ENCODE results near the gene KRT78. TPM values are rescaled to one million over a fixed set of nuclear protein-coding genes. Genes with fewer than 3 reads are reported as not detected.

KRT78 gene
- total and polyA plus RNA-seq, 3 experiments from 2014 or later, result not detected

DNA sequence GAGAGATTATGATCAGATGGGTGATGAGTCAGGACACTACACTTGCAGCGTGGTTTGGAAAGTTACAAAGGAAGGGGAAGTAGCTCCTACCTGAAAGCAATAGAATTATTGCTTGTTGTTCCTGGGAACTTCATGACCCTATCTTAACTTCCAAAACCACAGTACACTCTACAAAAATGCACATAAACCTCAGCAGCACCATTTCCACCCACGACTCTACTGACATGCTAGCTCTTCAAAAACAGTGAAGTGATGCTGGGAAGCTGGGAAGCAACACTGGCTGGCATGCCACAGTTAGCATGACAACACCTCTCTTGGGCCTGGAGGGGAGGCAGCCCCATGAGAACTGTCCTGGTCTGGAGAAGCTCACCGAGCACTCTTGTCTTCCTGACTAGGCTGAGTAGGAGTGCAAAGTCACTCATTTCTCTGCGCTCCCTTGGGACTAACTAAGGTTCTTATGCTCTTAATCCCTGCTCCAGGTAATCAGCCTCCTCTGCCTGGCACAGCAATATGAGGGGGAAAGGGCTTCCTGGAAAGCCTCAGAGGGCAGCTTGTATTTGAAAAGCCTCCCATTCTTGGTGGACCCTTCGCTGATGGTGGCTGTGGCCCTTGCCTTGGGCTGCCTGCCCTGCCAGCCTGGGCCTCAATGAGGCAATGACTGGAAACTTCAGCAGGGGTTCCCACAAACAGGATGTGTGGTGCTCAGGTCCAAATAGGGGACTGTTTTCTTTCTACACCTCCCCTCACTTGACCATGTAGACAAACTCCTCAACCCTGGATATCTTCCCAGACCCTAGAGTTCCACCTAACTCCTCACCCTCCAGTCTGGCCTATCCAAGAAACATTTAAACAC is 54.1 kb downstream of the KRT78 start:
- no peak overlapping the region for H3K27ac Mint-ChIP-seq
- H3K4me1 ChIP-seq (ENCODE audit: insufficient read depth, low read length), result no peaks in the 10 kb centered on the region
- H3K27ac ChIP-seq (ENCODE audit: low read depth, low read length), result no peak overlapping the region
- H3K4me1 Mint-ChIP-seq, result peaks cover 0 to 6% (median 0%) of the 10 kb centered on the region in 3 donors
- H3K36me3 Mint-ChIP-seq, result peaks cover 0 to 3% (median 0%) of the 10 kb centered on the region in 3 donors
- H3K9me3 Mint-ChIP-seq, result peaks cover 0 to 1% (median 0%) of the 10 kb centered on the region in 5 donors
- DNase-seq, result no peak
- ChIA-PET CTCF (no interaction called here), POLR2A (no interaction called here)
- H3K36me3 ChIP-seq (ENCODE audit: insufficient read depth, low read length), result no peaks in the 10 kb centered on the region
- H3K4me3 Mint-ChIP-seq, result no peak overlapping the region
- H3K4me3 ChIP-seq (ENCODE audit: low read length), result no peak overlapping the region
- H3K9me3 ChIP-seq (ENCODE audit: low read length), result no peaks in the 10 kb centered on the region
- peaks cover 8% of the 10 kb centered on the region for H3K27me3 ChIP-seq (ENCODE audit: insufficient read depth, low read length, poor library complexity, severe bottlenecking)
- H3K27me3 Mint-ChIP-seq, result peaks cover 10 to 32% of the 10 kb centered on the region in 2 donors

DNA sequence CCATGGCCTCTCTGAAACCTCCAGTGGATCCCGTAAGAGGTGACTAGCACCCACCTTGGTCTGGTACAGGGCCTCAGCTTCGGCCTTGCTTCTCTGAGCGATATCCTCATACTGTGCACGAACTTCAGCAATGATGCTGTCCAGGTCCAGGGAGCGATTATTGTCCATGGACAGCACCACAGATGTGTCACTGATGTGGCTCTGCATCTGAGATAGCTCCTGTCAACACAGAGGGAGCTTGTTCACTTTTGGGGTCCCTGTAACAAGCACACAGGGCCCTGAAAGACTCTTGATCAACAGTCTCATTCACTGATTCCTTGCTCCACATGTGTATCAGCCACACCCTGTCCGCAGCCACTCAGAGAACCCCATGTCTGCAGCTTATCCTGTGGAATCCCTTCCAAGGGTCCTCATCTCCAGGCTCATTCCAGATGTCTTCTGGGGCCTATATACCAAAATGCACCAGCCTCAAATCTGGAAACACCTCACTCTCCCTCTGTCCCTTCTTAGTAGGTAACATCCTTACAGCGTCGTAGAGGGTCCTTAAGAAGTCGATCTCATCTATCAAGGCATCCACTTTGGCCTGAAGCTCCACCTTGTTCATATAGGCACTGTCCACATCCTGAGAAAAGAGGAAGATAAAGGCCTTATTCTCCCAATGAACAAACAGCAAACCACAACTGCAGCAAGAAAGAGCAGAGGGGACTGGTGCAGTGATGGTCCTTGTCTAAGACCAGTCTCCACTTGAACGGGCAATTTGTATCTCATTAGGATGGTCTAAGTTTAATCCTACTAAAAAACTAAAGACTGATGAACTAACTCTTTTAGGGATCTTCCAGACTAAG is 56.4 kb downstream of the KRT78 start:
- ChIA-PET CTCF (no interaction called here), POLR2A (no interaction called here)
- H3K27ac ChIP-seq (ENCODE audit: low read depth, low read length), result no peak overlapping the region

DNA sequence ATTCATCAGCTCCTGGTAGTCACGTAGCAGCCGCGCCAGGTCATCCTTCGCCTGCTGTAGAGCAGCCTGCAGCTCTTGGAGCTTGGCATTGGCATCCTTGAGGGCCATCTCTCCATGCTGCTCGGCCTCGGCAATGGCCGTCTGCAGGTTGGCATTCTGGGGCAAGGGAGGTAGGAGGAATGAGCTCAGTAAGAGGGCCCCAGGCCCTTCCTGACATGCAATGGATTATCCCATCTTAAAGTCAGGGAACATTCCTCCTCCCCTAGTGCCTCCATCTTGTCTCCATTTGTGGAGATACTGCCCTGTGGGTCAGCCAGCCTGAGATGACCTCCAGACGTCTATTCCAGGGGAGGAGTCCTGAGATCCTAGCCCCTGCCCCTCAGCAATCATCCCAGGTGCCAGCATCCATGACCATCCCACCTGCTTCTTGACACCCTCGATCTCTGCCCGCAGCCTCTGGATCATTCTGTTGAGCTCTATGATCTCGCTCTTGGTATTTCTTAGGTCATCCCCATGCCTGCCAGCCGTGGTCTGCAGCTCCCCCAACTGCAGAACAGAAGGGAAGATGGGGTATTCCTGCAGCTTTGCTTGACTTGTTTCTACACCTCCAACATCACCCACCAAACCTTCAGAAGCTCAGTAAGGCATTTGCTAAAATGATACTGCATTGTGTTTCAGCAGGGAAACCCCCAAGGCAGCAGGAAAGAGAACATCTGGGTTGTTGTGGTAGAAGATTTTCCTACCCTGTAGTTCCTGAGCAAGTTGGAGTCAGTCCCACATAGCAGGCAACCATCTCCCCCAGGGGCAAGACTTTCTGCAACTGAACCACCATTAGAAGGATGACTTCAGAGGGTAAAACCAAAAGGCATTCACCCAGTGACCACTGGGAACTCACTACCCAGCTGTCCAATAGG is 57.3 kb downstream of the KRT78 start:
- peaks cover 0 to 10% (median 1%) of the 10 kb centered on the region in 3 donors for H3K4me1 Mint-ChIP-seq
- no peak overlapping the region for H3K4me3 Mint-ChIP-seq
- no peak for DNase-seq
- no peaks in the 10 kb centered on the region for H3K4me1 ChIP-seq (ENCODE audit: insufficient read depth, low read length)
- POLR2A ChIA-PET, result no interaction called here
- H3K27me3 ChIP-seq (ENCODE audit: insufficient read depth, low read length, poor library complexity, severe bottlenecking), result peaks cover 8% of the 10 kb centered on the region
- H3K27ac Mint-ChIP-seq, result no peak overlapping the region
- H3K27ac ChIP-seq (ENCODE audit: low read depth, low read length), result no peak overlapping the region
- H3K9me3 ChIP-seq (ENCODE audit: low read length), result no peaks in the 10 kb centered on the region
- no peaks in the 10 kb centered on the region for H3K36me3 ChIP-seq (ENCODE audit: insufficient read depth, low read length)
- H3K9me3 Mint-ChIP-seq, result peaks cover 0 to 1% (median 0%) of the 10 kb centered on the region in 5 donors
- H3K4me3 ChIP-seq (ENCODE audit: low read length), result no peak overlapping the region
- CTCF ChIA-PET, result no interaction called here
- H3K27me3 Mint-ChIP-seq, result peaks cover 11 to 55% of the 10 kb centered on the region in 2 donors
- peaks cover 0 to 3% (median 2%) of the 10 kb centered on the region in 3 donors for H3K36me3 Mint-ChIP-seq

More for the DNA sequence above, 56.4 kb downstream of the KRT78 start:
- H3K36me3 Mint-ChIP-seq, result peaks cover 0 to 3% (median 2%) of the 10 kb centered on the region in 3 donors
- peaks cover 0 to 1% (median 0%) of the 10 kb centered on the region in 5 donors for H3K9me3 Mint-ChIP-seq
- DNase-seq, result no peak
- Histone ChIP-seq H3K4me1 (ENCODE audit: insufficient read depth, low read length) (no peaks in the 10 kb centered on the region), H3K9me3 (ENCODE audit: low read length) (no peaks in the 10 kb centered on the region), H3K36me3 (ENCODE audit: insufficient read depth, low read length) (no peaks in the 10 kb centered on the region), H3K27me3 (ENCODE audit: insufficient read depth, low read length, poor library complexity, severe bottlenecking) (peaks cover 8% of the 10 kb centered on the region), H3K4me3 (ENCODE audit: low read length) (no peak overlapping the region)
- peaks cover 0 to 10% (median 1%) of the 10 kb centered on the region in 3 donors for H3K4me1 Mint-ChIP-seq
- no peak overlapping the region for H3K4me3 Mint-ChIP-seq
- H3K27me3 Mint-ChIP-seq, result peaks cover 11 to 54% of the 10 kb centered on the region in 2 donors
- peak overlapping the region in 1 of 8 donors; percentile 73 for H3K27ac Mint-ChIP-seq

DNA sequence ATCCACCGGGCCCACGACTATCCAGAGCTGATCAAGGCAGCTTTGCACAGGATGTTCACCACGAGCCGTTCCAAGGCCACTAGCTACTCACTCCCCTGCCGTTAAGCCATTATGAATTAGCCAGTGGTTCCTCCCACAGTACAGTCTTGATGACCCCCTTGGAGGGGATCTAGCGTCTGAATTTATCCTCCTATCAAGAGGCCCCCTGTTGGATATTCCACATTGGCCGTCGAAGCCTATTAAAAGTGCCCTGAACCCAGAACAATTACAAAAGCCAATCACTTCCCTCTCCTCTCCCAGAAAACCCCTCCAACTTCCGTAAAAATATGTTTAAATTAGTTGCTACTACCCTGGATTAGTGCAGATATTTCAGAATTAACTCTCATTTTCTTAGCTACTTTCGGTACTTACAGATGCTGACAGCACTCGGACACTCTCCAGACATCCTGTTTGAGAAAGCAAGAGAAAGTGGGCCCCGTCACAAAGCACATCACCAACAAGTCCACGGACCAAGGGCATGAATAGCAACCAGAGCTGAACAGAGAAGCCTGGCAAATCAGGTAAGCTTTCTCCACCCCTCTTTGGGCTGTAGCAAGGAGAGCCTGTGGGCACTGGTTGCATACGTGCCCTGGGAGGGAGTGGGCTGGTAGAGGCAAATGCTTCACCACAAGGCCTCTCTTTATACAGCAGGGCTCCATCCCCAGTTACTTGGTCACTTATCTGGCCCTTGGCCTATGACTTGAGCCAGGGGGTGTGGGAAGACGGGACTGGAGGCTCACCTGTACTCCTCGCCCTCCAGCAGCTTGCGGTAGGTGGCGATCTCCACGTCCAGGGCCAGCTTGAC is 58.1 kb downstream of the KRT78 start:
- ChIA-PET CTCF (no interaction called here), POLR2A (no interaction called here)
- no peak overlapping the region for H3K4me3 Mint-ChIP-seq
- H3K4me1 Mint-ChIP-seq, result peaks cover 0 to 10% (median 1%) of the 10 kb centered on the region in 3 donors
- H3K27me3 Mint-ChIP-seq, result peaks cover 10 to 62% of the 10 kb centered on the region in 2 donors
- Histone ChIP-seq H3K27ac (ENCODE audit: low read depth, low read length) (no peak overlapping the region), H3K36me3 (ENCODE audit: insufficient read depth, low read length) (no peaks in the 10 kb centered on the region), H3K4me1 (ENCODE audit: insufficient read depth, low read length) (no peaks in the 10 kb centered on the region), H3K9me3 (ENCODE audit: low read length) (no peaks in the 10 kb centered on the region), H3K27me3 (ENCODE audit: insufficient read depth, low read length, poor library complexity, severe bottlenecking) (peaks cover 8% of the 10 kb centered on the region), H3K4me3 (ENCODE audit: low read length) (no peak overlapping the region)
- peak overlapping the region in 1 of 8 donors; percentile 67 for H3K27ac Mint-ChIP-seq
- peaks cover 0 to 1% (median 0%) of the 10 kb centered on the region in 5 donors for H3K9me3 Mint-ChIP-seq
- DNase-seq, result no peak
- peaks cover 0 to 3% (median 2%) of the 10 kb centered on the region in 3 donors for H3K36me3 Mint-ChIP-seq

DNA sequence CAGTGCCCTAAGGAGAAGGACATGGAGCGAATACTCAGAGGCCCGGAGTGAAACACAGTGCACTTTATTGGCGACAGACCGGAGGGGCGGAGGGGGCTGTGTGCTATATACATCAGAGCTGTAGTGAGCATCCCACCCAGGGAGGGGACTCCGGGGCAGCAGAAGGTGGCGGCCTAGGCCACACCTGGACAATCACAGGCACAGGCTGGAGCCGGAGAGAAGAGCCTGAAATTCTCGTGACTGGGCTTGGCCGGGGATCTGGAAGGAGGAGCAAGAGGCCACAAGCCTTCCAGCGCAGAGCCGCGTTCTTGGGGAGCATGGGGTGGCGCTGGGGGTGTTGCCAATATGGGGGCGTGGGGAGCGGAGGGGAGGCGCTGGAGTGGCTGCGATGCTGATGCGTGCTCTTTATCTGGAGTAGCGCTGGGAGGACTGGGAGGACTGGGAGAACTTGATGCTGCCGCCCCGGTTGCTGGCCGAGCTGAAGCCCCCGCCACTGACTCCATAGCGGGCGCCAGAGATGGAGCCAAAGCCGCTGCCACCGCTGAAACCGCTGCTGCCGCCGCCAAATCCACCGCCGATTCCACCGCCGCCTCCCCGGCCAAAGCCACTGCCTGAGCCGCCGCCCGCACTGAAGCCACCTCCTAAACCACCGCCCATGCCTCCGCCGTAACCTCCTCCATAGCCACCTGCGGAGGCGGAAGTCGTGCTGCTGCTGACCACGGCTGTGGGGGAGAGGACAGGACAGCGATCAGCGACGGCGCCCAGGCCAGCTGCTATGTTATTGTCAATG is 59.0 kb downstream of the KRT78 start:
- peak overlapping the region in 1 of 7 donors; percentile 19 for H3K4me3 Mint-ChIP-seq
- peak overlapping the region in 2 of 8 donors; percentile 26 to 34 for H3K27ac Mint-ChIP-seq
- H3K27me3 ChIP-seq (ENCODE audit: insufficient read depth, low read length, poor library complexity, severe bottlenecking), result peaks cover 8% of the 10 kb centered on the region
- CTCF ChIA-PET, result no interaction called here
- peaks cover 0 to 1% (median 0%) of the 10 kb centered on the region in 5 donors for H3K9me3 Mint-ChIP-seq
- POLR2A ChIA-PET, result no interaction called here
- H3K36me3 Mint-ChIP-seq, result peaks cover 0 to 3% (median 2%) of the 10 kb centered on the region in 3 donors
- H3K4me1 ChIP-seq (ENCODE audit: insufficient read depth, low read length), result no peaks in the 10 kb centered on the region
- no peak overlapping the region for H3K27ac ChIP-seq (ENCODE audit: low read depth, low read length)
- H3K9me3 ChIP-seq (ENCODE audit: low read length), result no peaks in the 10 kb centered on the region
- DNase-seq, result no peak
- H3K36me3 ChIP-seq (ENCODE audit: insufficient read depth, low read length), result no peaks in the 10 kb centered on the region
- peaks cover 10 to 70% of the 10 kb centered on the region in 2 donors for H3K27me3 Mint-ChIP-seq
- peaks cover 0 to 10% (median 1%) of the 10 kb centered on the region in 3 donors for H3K4me1 Mint-ChIP-seq
- H3K4me3 ChIP-seq (ENCODE audit: low read length), result no peak overlapping the region

DNA sequence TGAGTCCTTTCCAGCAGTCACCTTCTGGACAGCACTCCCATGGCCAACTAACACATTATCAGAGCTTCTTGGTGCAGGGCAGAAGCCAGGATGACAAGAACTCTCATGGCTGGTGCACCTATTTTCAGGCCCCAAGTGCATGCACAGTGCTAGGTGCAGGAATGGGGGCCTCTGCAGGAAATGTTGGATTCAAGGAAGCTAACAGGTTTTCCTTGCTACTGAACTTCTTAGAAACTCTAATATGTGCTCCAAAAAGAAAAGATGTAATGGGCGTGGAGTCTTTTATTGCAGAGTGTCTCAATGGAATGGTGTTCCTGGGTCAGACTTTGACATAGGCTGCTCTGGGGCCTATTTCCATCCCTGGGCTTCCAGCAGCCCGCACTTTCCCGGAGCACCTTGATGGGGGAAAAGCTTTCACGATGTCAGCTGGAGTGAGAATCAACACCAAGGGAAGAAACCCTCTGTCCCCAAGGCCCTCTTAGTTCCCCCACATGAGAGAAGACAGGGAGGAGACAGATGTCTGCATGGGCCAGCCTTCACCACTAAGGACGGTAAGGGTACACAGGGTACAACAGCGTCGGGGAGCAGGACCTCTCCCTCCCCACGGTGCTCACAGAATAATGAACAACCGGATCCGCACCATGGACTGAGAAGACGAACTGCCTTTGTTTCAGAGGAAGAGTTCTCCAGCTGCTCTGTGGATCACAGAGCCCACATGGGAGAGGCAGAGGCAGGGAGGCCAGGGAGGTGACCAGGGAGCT is 59.7 kb downstream of the KRT78 start:
- peaks cover 0 to 3% (median 2%) of the 10 kb centered on the region in 3 donors for H3K36me3 Mint-ChIP-seq
- no peak overlapping the region for H3K27ac Mint-ChIP-seq
- no peak for DNase-seq
- ChIA-PET CTCF (interaction anchor here (1.1 kb wide), 1 partner anchor 207 kb away, joined by 3 read pairs; no protein-coding TSS in a partner anchor), POLR2A (no interaction called here)
- Histone ChIP-seq H3K27me3 (ENCODE audit: insufficient read depth, low read length, poor library complexity, severe bottlenecking) (peaks cover 8% of the 10 kb centered on the region), H3K9me3 (ENCODE audit: low read length) (no peaks in the 10 kb centered on the region), H3K4me1 (ENCODE audit: insufficient read depth, low read length) (no peaks in the 10 kb centered on the region), H3K36me3 (ENCODE audit: insufficient read depth, low read length) (no peaks in the 10 kb centered on the region), H3K4me3 (ENCODE audit: low read length) (no peak overlapping the region), H3K27ac (ENCODE audit: low read depth, low read length) (no peak overlapping the region)
- peak overlapping the region in 1 of 7 donors; percentile 19 for H3K4me3 Mint-ChIP-seq
- peaks cover 10 to 72% of the 10 kb centered on the region in 2 donors for H3K27me3 Mint-ChIP-seq
- H3K9me3 Mint-ChIP-seq, result peaks cover 0 to 1% (median 0%) of the 10 kb centered on the region in 5 donors
- peaks cover 0 to 10% (median 1%) of the 10 kb centered on the region in 3 donors for H3K4me1 Mint-ChIP-seq

All from CD8-positive, alpha-beta memory T cell (primary cell).